ENCODE results near the gene INAFM1. TPM values are rescaled to one million over a fixed set of nuclear protein-coding genes. Genes with fewer than 3 reads are reported as not detected.
A peak's percentile ranks its signal among the peaks of the same experiment; 100 is the strongest.
"Not testable (repeated sequence)": the region's sequence is repeated elsewhere in the genome, so short reads cannot be mapped to it uniquely, and the experiment has no call there.

INAFM1 gene
- total and polyA plus RNA-seq, 2 donors (not counting 1 experiment from before 2014, with no cell fraction given): 6.6 to 13.6 TPM

DNA sequence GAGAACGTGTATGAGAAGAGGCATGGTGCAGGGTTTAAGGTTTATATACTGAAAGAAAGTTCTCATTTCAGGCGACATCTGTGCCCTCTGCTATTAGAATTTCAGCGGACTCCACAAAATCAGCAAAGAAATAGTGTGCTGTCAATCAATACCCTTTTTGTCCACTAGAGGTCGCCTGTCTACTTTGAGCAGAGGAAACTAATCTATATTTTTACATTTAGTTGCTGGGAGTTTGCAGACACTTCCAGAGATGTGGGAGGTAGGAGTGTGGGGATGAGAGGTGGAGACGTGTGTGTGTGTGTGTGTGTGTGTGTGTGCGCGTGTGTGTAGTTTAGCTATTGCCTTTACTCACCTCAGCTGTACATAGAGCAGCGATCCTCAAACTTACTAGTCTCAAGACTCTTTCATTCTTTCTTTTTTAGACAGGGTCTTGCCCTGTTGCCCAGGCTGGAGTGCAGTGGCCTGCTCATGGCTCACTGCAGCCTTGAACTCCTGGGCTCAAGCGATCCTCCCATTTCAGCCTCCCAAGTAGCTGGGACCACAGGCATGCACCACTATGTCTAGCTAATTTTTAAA lies 9.7 kb downstream of the INAFM1 start:
- no peak overlapping the region for H3K27ac Mint-ChIP-seq
- 33% methylated on average over 3 of the region's 9 CpGs for WGBS (ENCODE audit: insufficient coverage)

DNA sequence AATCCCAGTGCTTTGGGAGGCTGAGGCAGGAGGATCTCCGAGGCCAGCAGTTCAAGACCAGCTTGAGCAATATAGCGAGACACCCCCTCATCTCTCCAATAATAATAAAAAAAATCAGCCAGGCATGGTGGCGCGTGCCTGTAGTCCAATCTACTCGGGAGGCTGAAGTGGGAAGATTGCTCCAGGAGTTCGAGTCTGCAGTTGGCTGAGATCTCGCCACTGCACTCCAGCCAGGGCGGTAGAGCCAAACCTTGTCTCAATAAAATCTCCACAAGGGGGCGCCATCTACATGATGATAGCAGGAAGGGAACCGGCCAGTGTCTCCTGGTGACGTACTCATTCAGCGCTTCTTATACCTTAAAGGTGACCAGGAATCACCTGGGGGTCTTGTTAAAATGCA lies 21.4 kb downstream of the INAFM1 start:
- TF ChIP-seq, protein P1, sequence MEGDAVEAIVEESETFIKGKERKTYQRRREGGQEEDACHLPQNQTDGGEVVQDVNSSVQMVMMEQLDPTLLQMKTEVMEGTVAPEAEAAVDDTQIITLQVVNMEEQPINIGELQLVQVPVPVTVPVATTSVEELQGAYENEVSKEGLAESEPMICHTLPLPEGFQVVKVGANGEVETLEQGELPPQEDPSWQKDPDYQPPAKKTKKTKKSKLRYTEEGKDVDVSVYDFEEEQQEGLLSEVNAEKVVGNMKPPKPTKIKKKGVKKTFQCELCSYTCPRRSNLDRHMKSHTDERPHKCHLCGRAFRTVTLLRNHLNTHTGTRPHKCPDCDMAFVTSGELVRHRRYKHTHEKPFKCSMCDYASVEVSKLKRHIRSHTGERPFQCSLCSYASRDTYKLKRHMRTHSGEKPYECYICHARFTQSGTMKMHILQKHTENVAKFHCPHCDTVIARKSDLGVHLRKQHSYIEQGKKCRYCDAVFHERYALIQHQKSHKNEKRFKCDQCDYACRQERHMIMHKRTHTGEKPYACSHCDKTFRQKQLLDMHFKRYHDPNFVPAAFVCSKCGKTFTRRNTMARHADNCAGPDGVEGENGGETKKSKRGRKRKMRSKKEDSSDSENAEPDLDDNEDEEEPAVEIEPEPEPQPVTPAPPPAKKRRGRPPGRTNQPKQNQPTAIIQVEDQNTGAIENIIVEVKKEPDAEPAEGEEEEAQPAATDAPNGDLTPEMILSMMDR (IDR thresholded peaks at IDR 0.05): peak; percentile 78
- no peak for TF ChIP-seq EZH2 (IDR thresholded peaks at IDR 0.05; ENCODE audit: borderline replicate concordance, insufficient read depth, low read depth, low read length, poor library complexity, severe bottlenecking)
- WGBS (ENCODE audit: insufficient coverage): 8% methylated on average over 7 of the region's 12 CpGs
- Histone ChIP-seq H4K20me1 (ENCODE audit: control insufficient read depth, insufficient read depth, low read length, poor library complexity, severe bottlenecking) (no peaks in the 10 kb centered on the region), H3K27me3 (replicated peaks in 1 of 4; ENCODE audit: control extremely low read depth in 1 of 4, control insufficient read depth in 3 of 4, insufficient read depth in 4 of 4, low read length in 3 of 4) (peaks cover 0 to 6% (median 1%) of the 10 kb centered on the region in 4 experiments), H3K4me3 (ENCODE audit: control extremely low read depth in 1 of 5, extremely low read depth in 1 of 5, insufficient read depth in 1 of 5, low read depth in 2 of 5, low read length in 4 of 5) (no peak overlapping the region), H3K79me2 (ENCODE audit: control insufficient read depth, insufficient read depth, low read length) (no peaks in the 10 kb centered on the region), H3K4me1 (ENCODE audit: control insufficient read depth in 2 of 2, insufficient read depth in 2 of 2, low read length in 2 of 2) (peaks cover 4 to 18% of the 10 kb centered on the region in 2 donors), H3K36me3 (replicated peaks in 1 of 2; ENCODE audit: control extremely low read depth in 1 of 2, control insufficient read depth in 1 of 2, extremely low read depth in 1 of 2, insufficient read depth in 2 of 2, low read length in 1 of 2) (no peaks in the 10 kb centered on the region), H2AFZ (ENCODE audit: insufficient read depth, low read depth, low read length, poor library complexity, severe bottlenecking) (no peak overlapping the region), H3K9ac (ENCODE audit: low read length) (no peak overlapping the region), H3K27ac (ENCODE audit: low read length in 2 of 2) (no peak overlapping the region), H3K9me3 (ENCODE audit: control extremely low read depth in 1 of 3, control insufficient read depth in 2 of 3, insufficient read depth in 1 of 3, low read length in 2 of 3) (peaks cover 0 to 4% (median 0%) of the 10 kb centered on the region in 3 donors), H3K4me2 (replicated peaks; ENCODE audit: low read depth, low read length, poor library complexity, severe bottlenecking) (no peak overlapping the region)
- Mint-ChIP-seq H3K9me3 (ENCODE audit: insufficient read depth) (no peaks in the 10 kb centered on the region), H3K27ac (no peak overlapping the region), H3K4me1 (peaks cover 13% of the 10 kb centered on the region), H3K4me3 (no peak overlapping the region), H3K27me3 (no peaks in the 10 kb centered on the region)
- DNase-seq (peak; percentile 86), ATAC-seq (ENCODE audit: low read depth) (peak; percentile 80)
- ChIA-PET POLR2A (interaction anchor here (0.6 kb wide), 1 partner anchor 53 kb away, joined by 11 read pairs; the partner anchor contains the start of gene DHX34), CTCF (interaction anchor here (0.8 to 4.3 kb wide), 10 partner anchors 9 to 450 kb away, joined by 3 to 27 read pairs (median 4); partner anchors contain the start of gene DHX34)
- intact Hi-C loops (cut with micrococcal nuclease): loop anchor here (1.0 kb wide), 2 partner anchors 131 to 402 kb away; no protein-coding TSS in a partner anchor

More for the DNA sequence above, 9.7 kb downstream of the INAFM1 start:
- CTCF ChIA-PET: interaction anchor here (0.6 to 2.2 kb wide), 22 partner anchors 8 to 422 kb away, joined by 3 to 19 read pairs (median 6); partner anchors contain the start of genes CCDC9, DHX34, INAFM1 and SAE1
- H3K9ac ChIP-seq (ENCODE audit: low read length): no peak overlapping the region
- no peaks in the 10 kb centered on the region for H3K36me3 ChIP-seq (replicated peaks in 1 of 2; ENCODE audit: control extremely low read depth in 1 of 2, control insufficient read depth in 1 of 2, extremely low read depth in 1 of 2, insufficient read depth in 2 of 2, low read length in 1 of 2)
- Mint-ChIP-seq H3K4me1 (peaks cover 20% of the 10 kb centered on the region), H3K9me3 (ENCODE audit: insufficient read depth) (no peaks in the 10 kb centered on the region), H3K4me3 (no peak overlapping the region), H3K27me3 (no peaks in the 10 kb centered on the region)
- ATAC-seq (ENCODE audit: low read depth) (no peak), DNase-seq (peak; percentile 82)
- H3K4me2 ChIP-seq (replicated peaks; ENCODE audit: low read depth, low read length, poor library complexity, severe bottlenecking): no peak overlapping the region
- H2AFZ ChIP-seq (ENCODE audit: insufficient read depth, low read depth, low read length, poor library complexity, severe bottlenecking): no peak overlapping the region
- H3K4me1 ChIP-seq (ENCODE audit: control insufficient read depth in 2 of 2, insufficient read depth in 2 of 2, low read length in 2 of 2): peaks cover 15 to 17% of the 10 kb centered on the region in 2 donors
- H3K27me3 ChIP-seq (replicated peaks in 1 of 4; ENCODE audit: control extremely low read depth in 1 of 4, control insufficient read depth in 3 of 4, insufficient read depth in 4 of 4, low read length in 3 of 4): no peaks in the 10 kb centered on the region
- no peak overlapping the region for H3K27ac ChIP-seq (ENCODE audit: low read length in 2 of 2)
- POLR2A ChIA-PET: no interaction called here
- H3K9me3 ChIP-seq (ENCODE audit: control extremely low read depth in 1 of 3, control insufficient read depth in 2 of 3, insufficient read depth in 1 of 3, low read length in 2 of 3): peaks cover 0 to 8% (median 3%) of the 10 kb centered on the region in 3 donors
- H4K20me1 ChIP-seq (ENCODE audit: control insufficient read depth, insufficient read depth, low read length, poor library complexity, severe bottlenecking): no peaks in the 10 kb centered on the region
- no peak overlapping the region for H3K4me3 ChIP-seq (ENCODE audit: control extremely low read depth in 1 of 5, extremely low read depth in 1 of 5, insufficient read depth in 1 of 5, low read depth in 2 of 5, low read length in 4 of 5)
- TF ChIP-seq, protein P1 (IDR thresholded peaks at IDR 0.05): peak; percentile 81
- TF ChIP-seq EZH2 (IDR thresholded peaks at IDR 0.05; ENCODE audit: borderline replicate concordance, insufficient read depth, low read depth, low read length, poor library complexity, severe bottlenecking): no peak
- intact Hi-C loops (cut with micrococcal nuclease): loop anchor here (1.0 kb wide), 1 partner anchor 107 kb away; no protein-coding TSS in a partner anchor
- H3K79me2 ChIP-seq (ENCODE audit: control insufficient read depth, insufficient read depth, low read length): no peaks in the 10 kb centered on the region

DNA sequence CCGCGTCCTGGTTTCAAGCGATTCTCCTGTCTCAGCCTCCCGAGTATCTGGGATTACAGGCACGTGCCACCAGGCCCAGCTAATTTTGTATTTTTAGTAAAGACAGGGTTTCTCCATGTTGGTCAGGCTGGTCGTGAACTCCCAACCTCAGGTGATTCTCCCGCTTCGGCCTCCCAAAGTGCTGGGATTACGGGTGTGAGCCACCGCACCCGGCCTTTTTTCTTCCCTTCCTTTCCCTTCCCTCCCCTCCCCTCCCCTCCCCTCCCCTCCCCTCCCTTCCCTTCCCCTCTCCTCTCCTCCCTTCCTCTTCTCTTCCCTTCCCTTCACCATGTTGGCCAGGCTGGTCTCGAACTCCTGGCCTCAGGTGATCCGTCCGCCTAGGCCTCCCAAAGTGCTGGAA lies 26.2 kb downstream of the INAFM1 start:
- H3K27me3 Mint-ChIP-seq; H3K9ac ChIP-seq (ENCODE audit: low read length); H3K27ac Mint-ChIP-seq; POLR2A ChIA-PET; H2AFZ ChIP-seq (ENCODE audit: insufficient read depth, low read depth, low read length, poor library complexity, severe bottlenecking); H3K4me2 ChIP-seq (replicated peaks; ENCODE audit: low read depth, low read length, poor library complexity, severe bottlenecking); H4K20me1 ChIP-seq (ENCODE audit: control insufficient read depth, insufficient read depth, low read length, poor library complexity, severe bottlenecking); ATAC-seq (ENCODE audit: low read depth); H3K79me2 ChIP-seq (ENCODE audit: control insufficient read depth, insufficient read depth, low read length); H3K27ac ChIP-seq (ENCODE audit: low read length in 2 of 2); H3K36me3 ChIP-seq (replicated peaks in 1 of 2; ENCODE audit: control extremely low read depth in 1 of 2, control insufficient read depth in 1 of 2, extremely low read depth in 1 of 2, insufficient read depth in 2 of 2, low read length in 1 of 2); H3K9me3 Mint-ChIP-seq (ENCODE audit: insufficient read depth); H3K4me3 ChIP-seq (ENCODE audit: control extremely low read depth in 1 of 5, extremely low read depth in 1 of 5, insufficient read depth in 1 of 5, low read depth in 2 of 5, low read length in 4 of 5); DNase-seq; H3K4me3 Mint-ChIP-seq; intact Hi-C loops (cut with micrococcal nuclease): not testable (repeated sequence)
- Histone ChIP-seq H3K9me3 (ENCODE audit: control extremely low read depth in 1 of 3, control insufficient read depth in 2 of 3, insufficient read depth in 1 of 3, low read length in 2 of 3) (peaks cover 0 to 12% (median 0%) of the 10 kb centered on the region in 3 donors), H3K27me3 (replicated peaks in 1 of 4; ENCODE audit: control extremely low read depth in 1 of 4, control insufficient read depth in 3 of 4, insufficient read depth in 4 of 4, low read length in 3 of 4) (peaks cover 0 to 20% (median 3%) of the 10 kb centered on the region in 4 experiments), H3K4me1 (ENCODE audit: control insufficient read depth in 2 of 2, insufficient read depth in 2 of 2, low read length in 2 of 2) (peaks cover 15 to 27% of the 10 kb centered on the region in 2 donors)
- CTCF ChIA-PET: interaction anchor here (0.7 to 1.2 kb wide), 2 partner anchors 14 to 16 kb away, joined by 3 to 4 read pairs; no protein-coding TSS in a partner anchor
- 95% methylated on average over 5 of the region's 14 CpGs for WGBS (ENCODE audit: insufficient coverage)
- H3K4me1 Mint-ChIP-seq: peaks cover 25% of the 10 kb centered on the region

Measured in B cell (primary cell).